NK-92 (cell line): ENCODE results near the gene TFDP2.
"Not testable (repeated sequence)": the region's sequence is repeated elsewhere in the genome, so short reads cannot be mapped to it uniquely, and the experiment has no call there.

Experiments
- DNase-seq: peaks from one replicate; lab custom pipeline; 2025; ENCODE audit not compliant: unreplicated experiment; lab: John Stamatoyannopoulos, UW

The TFDP2 gene

DNA sequence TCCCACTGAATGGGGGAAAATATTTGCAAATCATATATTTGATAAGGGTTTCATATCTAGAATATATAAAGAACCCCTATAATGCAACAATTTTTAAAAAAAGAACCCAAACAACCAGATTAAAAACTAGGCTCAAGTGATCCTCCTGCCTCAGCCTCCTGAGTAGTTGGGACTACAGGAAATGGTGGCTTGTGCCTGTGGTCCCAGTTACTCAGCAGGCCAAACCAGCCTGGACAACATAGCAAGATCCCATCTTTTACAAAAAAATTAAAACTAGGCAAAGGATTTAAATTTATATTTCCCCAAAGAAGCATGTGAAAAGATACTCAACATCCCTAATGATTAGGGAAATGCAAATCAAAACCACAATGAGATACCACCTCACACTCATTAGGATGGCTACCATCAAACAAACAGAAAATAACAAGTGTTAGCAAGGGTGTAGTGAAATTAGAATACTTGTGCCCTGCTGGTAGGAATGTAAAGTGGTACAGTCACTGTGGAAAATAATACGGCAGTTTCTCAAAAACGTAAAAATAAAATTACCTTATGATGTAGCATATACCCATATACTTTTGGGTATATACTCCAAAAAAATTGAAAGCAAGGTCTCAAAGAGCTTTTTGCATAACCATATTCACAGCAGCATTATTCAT, 19.7 kb downstream of the TFDP2 start:
- DNase-seq: no peak

DNA sequence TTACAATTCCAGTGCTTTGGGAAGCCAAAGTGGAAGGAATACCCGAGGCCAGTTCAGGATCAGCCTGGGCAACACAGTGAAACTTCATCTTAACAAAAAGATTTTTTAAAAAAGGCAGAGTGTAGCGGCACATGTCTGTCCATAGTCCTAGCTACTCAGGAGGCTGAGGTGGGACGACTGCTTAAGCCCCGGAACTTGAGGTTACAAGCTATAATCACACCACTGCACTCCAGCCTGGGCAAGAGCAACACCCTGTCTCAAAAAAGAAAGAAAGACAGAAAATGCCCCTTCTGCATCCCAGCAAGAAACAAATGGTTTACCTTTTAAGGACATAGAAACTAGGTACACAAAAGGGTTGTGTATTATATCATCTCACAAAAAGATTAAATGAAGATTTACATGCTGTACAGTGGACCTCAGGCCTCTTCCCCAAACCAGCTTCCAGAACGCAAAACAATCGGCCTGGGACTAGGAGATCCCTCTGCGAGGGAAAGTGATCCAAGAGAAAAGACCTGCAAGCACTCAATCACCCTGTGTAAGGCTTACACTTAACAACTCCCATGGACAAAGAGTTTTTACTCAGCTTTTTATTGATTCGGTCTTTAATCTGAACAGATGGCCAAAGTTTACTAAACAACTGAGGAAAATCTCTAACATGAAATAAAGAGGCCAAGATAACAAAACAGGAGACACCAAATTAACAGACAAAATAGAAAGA, 21.2 kb downstream of the TFDP2 start:
- no peak for DNase-seq

- no peak for DNase-seq
Observed at GRCh38 chr3:142124243-142124642, 25.1 kb downstream of the TFDP2 start.

DNA sequence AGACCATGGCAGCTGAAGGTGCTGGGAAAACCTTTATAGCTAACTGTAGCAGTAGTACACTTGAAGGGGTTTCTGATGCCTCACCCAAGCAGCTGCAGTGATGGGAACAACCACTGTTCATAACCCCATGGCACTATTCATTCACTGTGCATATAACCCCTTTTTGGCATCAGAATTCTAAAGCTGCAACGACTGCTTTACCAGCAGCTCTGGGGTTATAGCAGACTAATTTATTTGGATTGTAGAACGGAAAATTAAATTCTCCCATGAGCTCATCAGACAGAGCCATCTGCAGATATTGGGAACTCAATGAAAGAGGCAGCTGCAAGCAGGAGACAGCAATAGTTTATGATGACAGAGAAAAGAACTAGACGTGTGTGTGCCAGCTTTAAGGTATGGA, 28.6 kb downstream of the TFDP2 start:
- no peak for DNase-seq

- DNase-seq: no peak
Observed at GRCh38 chr3:142118911-142119310, 30.4 kb downstream of the TFDP2 start.

- no peak for DNase-seq
Observed at GRCh38 chr3:142117056-142117851, 32.1 kb downstream of the TFDP2 start.

DNA sequence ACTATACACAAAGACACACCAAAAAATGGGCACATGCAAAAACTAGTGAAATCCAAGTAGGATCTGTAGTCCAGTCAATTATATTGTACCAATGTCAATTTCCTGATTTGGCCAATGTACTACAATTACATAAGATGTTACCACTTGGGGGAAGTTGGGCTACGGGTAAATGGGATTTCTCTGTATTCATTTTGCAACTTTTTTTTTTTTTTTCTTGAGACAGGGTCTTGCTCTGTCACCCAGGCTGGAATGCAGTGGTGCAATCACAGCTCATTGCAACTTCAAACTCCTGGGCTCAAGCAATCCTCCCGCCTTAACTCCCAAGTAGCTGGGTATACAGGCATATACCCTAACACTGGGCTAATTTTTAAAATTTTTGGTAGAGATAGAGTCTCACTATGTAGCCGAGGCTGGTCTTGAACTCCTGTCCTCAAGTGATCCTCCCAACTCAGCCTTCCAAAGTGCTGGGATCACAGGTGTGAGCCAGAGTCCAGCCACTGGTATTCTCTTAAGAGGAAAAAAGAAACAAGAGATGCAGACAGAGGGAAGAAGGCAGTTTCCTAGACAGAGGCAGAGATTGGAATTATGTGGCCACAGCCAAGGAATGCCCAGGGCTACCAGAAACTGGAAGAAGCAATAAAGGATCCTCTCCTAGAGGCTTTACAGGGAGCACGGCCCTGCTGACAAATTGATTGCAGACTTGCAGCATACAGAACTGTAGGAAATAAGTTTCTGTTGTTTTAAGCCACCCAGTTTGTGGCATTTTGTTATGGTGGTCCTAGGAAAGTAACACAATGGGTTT, 33.3 kb downstream of the TFDP2 start:
- DNase-seq: no peak

- no peak for DNase-seq
Observed at GRCh38 chr3:142112601-142113000, 36.7 kb downstream of the TFDP2 start.

- DNase-seq: no peak
Observed at GRCh38 chr3:142106548-142106947, 42.8 kb downstream of the TFDP2 start.

DNA sequence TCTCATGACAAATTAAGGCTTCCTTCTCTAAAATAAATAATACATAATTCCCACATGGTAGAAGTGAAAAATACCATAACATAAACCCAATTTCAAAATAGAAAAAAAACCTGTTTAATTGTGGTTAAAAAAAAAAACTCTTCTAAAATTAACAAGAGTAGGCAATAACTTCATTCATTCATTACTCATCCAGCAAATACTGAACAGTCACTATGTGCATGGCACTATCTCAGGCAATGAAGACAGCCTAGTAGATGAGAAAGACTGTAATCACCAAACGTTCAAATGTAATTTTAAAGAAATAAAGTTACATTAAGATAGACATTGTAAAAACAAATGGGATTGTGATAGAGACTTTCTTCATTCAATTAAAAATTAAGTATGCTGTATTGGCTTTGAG, 43.4 kb downstream of the TFDP2 start:
- no peak for DNase-seq

DNA sequence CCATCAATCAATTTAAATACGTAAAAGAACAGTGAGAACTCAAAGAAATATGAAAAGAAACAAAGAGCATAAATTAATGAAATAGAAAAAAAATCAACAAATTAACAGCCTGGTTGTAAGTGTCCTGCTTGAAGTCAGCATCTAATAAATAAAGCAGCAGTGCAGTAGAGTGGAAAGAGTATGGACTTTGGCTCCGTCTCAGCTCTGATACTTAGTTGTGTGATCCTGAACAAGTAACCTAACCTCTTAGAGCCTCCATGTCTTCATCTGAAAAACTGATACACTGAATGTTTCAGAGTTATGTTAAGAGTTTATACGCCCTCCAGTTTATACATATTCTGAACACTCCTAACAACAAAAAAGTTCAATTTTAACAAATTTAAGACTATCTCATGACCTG, 44.6 kb downstream of the TFDP2 start:
- no peak for DNase-seq

DNA sequence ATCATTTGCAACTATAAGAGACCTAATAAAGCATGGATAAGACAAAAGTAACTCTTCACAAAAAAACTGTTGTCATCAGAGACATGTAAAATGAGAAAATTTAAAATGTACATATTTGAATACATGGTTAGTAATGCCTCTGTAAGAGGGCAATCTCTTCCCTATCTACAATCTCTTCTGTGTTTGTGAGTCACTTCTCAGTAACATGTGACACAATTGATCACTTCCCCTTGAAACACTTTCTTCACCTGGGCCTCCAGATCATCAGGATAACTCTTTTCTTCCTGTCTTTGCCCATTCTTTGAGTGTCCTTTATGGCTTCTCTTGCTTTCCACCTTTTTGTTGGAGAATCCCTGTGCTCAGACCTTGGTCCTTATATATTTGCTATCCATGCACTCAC, 50.4 kb downstream of the TFDP2 start:
- no peak for DNase-seq

DNA sequence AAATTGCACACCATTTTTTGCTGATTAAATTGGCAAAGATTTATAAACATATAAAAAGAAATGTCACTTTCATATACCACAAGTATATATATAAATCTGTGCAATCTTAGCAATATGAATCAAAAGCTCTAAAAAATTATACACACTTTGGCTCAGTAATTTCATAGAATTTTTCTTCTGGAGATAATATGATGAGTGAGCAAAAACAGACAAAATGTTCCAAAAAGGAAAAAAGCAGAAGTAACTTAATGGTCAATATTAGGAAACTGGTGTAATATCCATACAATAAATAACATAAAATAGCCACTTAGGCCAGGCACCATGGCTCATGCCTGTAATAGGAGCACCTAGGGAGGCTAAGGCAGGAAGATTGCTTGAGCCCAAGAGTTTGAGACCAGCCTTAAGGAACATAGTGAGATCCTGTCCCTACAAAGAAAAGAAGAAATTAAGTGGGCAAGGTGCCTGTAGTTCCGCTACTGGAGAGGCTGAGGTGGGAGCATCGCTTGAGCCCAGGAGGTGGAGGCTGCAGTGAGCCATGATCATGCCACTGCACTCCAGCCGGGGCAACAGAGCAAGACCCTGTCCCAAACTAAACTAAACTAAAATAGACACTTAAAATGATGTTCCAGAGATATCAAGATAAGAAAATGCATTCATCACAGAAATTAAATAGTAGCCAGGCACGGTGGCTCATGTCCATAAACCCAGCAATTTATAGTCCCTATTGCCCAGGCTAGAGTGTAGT, 52.1 kb downstream of the TFDP2 start:
- DNase-seq: no peak

DNA sequence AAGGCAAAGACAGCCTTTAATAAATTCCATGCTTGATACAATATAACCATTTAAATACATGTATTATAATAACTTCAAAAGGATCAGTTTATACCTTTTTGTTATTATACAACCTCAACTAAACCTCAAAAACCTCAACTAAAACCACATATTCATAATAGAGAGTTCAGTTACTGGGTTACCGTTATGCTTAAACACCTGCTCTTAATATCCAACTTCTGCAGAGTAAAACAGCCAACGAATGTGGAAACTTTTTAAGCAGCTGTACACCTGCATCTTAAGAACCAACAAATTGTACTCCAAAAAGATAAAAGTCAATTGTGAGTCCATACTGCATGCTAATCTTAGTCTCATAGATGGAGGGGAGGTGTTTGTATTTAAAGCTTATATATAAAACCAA, 53.5 kb downstream of the TFDP2 start:
- no peak for DNase-seq

DNA sequence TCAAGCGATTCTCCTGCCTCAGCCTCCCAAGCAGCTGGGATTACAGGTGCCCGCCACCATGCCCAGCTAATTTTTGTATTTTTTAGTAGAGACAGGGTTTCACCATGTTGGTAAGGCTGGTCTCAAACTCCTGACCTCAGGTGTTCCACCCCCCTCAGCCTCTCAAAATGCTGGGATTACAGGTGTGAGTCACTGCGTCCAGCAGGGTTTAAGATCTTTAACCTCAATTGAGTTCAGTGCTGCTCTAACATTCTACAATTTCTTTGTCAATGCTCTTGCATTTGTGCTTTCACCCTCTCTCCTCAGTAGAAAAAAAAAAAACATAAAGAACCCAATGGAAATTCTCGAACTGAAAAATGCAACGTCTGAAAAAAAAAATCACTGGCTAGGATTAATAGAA, 60.4 kb downstream of the TFDP2 start:
- DNase-seq: not testable (repeated sequence)

- no peak for DNase-seq
Observed at GRCh38 chr3:142088522-142088921, 60.8 kb downstream of the TFDP2 start.

- DNase-seq: no peak
Observed at GRCh38 chr3:142087676-142088075, 61.7 kb downstream of the TFDP2 start.

DNA sequence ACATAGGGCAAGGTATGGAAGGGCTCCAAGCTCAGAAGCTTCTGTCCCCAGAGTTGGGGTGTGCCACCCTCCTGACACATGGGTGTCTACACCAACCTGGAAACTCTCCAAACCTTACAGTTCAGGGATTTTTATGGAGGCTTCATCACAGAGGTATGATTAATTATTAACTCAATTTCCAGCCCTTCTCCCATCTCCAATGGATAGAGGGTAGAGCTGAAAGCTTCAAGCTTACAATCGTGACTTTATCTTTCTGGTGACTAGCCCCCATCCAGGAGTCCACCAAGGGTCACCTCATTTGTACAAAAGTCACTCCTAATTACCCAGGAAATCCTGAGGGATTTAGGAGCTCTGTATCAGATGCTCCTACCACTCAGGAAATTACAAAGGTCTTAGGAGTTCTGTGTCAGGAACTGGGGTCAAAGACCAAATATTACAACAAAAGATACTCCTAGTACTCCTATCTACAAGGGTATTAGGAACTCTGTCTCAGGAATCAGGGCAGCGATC, 62.7 kb downstream of the TFDP2 start:
- DNase-seq: no peak

DNA sequence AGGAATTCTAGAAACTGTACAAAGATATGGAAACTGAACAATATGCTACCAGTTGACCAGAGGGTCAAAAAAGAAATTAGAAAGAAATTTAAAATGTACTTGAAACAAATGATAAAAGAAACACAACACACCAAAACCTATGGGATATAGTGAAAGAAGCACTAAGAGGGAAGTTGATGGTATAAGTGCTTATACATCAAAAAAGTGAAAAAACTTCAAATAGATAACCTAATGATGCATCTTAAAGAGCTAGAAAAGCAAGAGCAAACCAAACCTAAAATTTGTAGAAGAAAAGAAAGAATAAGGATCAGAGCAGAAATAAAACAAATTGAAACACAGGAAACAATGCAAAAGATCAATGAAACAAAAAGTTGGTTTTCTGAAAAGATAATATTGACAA, 68.2 kb downstream of the TFDP2 start:
- DNase-seq: no peak

DNA sequence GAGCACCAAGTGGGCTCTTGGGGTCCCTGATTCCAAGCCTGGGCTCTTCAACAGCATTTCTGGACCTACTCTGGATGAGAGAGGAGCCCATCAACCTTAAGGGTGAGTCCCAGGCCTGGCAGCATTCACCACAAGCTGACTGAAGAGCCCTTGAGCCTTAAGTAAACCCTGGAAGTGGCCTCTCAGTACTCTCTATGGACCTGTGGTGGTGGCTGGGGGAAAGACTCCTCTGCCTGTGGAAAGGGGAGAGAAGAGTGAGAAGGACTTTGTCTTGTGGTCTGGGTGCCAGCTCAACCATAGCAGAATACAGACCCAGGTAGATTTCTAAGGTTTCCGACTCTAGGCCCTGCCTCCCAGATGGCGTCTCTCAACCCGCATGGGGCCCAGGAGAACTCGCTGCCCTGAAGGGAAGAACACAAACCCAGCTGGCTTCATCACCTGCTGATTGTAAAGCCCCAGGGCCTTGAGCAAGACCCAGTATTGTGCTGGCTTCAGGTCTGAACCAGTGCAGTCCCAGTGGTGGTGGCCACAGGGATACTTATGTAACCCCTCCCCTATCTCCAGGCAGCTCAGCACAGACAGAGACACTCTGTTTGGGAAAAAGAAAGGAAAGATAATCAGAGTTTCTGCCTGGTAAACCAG, 71.4 kb downstream of the TFDP2 start:
- DNase-seq: no peak
